H1 (cell line): Measurements from ENCODE around the gene GUCA1A. TPM values are rescaled to one million over a fixed set of nuclear protein-coding genes. Genes with fewer than 3 reads are reported as not detected.

Source experiments
- CTCF ChIA-PET: fragments of 300-600 bp; sonication (Branson Sonifier 250); formaldehyde crosslinking; loops from one replicate; lab custom pipeline; 2021; ENCODE audit not compliant: partially characterized antibody; lab: Charles Lee
- POLR2A ChIA-PET: fragments of 300-600 bp; sonication (Branson Sonifier 250); formaldehyde crosslinking; loops from one replicate; lab custom pipeline; 2021; ENCODE audit warnings: inconsistent platforms; ENCODE audit not compliant: partially characterized antibody; lab: Charles Lee
- DNase-seq, 2 experiments: peaks; one replicate each; pipeline versions ENCODE4 v3.0.0 to v3.0.0-alpha.2; 2010 to 2022; ENCODE audit warnings: low spot score in 2 of 2, low read depth in 1 of 2, mixed read lengths in 1 of 2
- FAIRE-seq: peaks from 2 replicates; lab custom pipeline; 2011; peaks lifted over from hg19 to GRCh38; lab: Jason Lieb, UNC
- H2AFZ ChIP-seq: 2 replicates; pipeline ENCODE4 v1.8.1; 2012; ENCODE audit warnings: low read length, inconsistent platforms
- H2AK5ac ChIP-seq: 2 replicates; pipeline ENCODE4 v1.6.1; 2013; ENCODE audit warnings: low read depth, low read length
- H2BK120ac ChIP-seq: replicated peaks from 2 replicates; pipeline ENCODE3; 2013; ENCODE audit warnings: low read depth, low read length, inconsistent platforms
- H2BK12ac ChIP-seq: 2 replicates; pipeline ENCODE4 v1.6.1; 2013; ENCODE audit warnings: low read depth, low read length
- H2BK15ac ChIP-seq: 2 replicates; pipeline ENCODE4 v1.6.1; 2013; ENCODE audit warnings: low read length
- H2BK20ac ChIP-seq: 2 replicates; pipeline ENCODE4 v1.6.1; 2013; ENCODE audit warnings: low read length
- H2BK5ac ChIP-seq: 2 replicates; pipeline ENCODE4 v1.6.1; 2013; ENCODE audit warnings: low read depth, low read length
- H3K14ac ChIP-seq: 2 replicates; pipeline ENCODE4 v1.6.1; 2013; ENCODE audit warnings: inconsistent platforms; ENCODE audit not compliant: insufficient read length
- H3K18ac ChIP-seq: 2 replicates; pipeline ENCODE4 v1.6.1; 2013; ENCODE audit warnings: low read length; ENCODE audit errors: extremely low read depth
- H3K23ac ChIP-seq: 2 replicates; pipeline ENCODE4 v1.6.1; 2013; ENCODE audit warnings: inconsistent platforms; ENCODE audit not compliant: insufficient read length
- H3K23me2 ChIP-seq: 2 replicates; pipeline ENCODE4 v1.6.1; 2013; ENCODE audit warnings: low read depth, low read length
- H3K27ac ChIP-seq: 2 replicates; pipeline ENCODE4 v1.6.1; 2011; ENCODE audit warnings: low read depth, low read length, inconsistent platforms
- H3K27me3 ChIP-seq, 4 experiments: replicated peaks in 1 of 4; 1 replicate in 1 of 4; 2 replicates in 3 of 4; pipeline versions ENCODE4 v1.6.1 to v1.8.1; 2011 to 2013; ENCODE audit warnings: low read length in 3 of 4, mild to moderate bottlenecking in 3 of 4, inconsistent platforms in 2 of 4, mixed read lengths in 2 of 4, moderate library complexity in 1 of 4; ENCODE audit not compliant: control insufficient read depth in 3 of 4, insufficient read depth in 3 of 4; ENCODE audit errors: extremely low read depth in 1 of 4
- H3K36me3 ChIP-seq, 4 experiments: 2 replicates each; pipeline versions ENCODE4 v1.6.1 to v1.8.1; 2011 to 2013; ENCODE audit warnings: mild to moderate bottlenecking in 4 of 4, low read length in 3 of 4, moderate library complexity in 2 of 4, control low read depth in 1 of 4, inconsistent platforms in 1 of 4; ENCODE audit not compliant: insufficient read depth in 4 of 4, control insufficient read depth in 2 of 4
- H3K4ac ChIP-seq: replicated peaks from 2 replicates; pipeline ENCODE3; 2013; ENCODE audit warnings: low read length, low read depth, mixed read lengths, inconsistent platforms; ENCODE audit not compliant: insufficient read length
- H3K4me1 ChIP-seq, 4 experiments: replicated peaks in 1 of 4; 1 replicate in 1 of 4; 2 replicates in 3 of 4; pipeline versions ENCODE4 v1.6.1 to v1.8.1; 2011 to 2013; ENCODE audit warnings: low read length in 3 of 4, inconsistent platforms in 2 of 4, mixed read lengths in 1 of 4; ENCODE audit not compliant: insufficient read depth in 4 of 4, control insufficient read depth in 3 of 4
- H3K4me2 ChIP-seq, 2 experiments: 2 replicates each; pipeline versions ENCODE4 v1.6.1 to v1.8.1; 2011 to 2013; ENCODE audit warnings: low read depth in 2 of 2, low read length in 2 of 2, control low read depth in 1 of 2, inconsistent platforms in 1 of 2, mild to moderate bottlenecking in 1 of 2; ENCODE audit not compliant: insufficient read depth in 1 of 2
- H3K4me3 ChIP-seq, 4 experiments: fragments of 200-600, 300-600 bp in 1 of 4; sonication (generic), shearing (Covaris generic), sonication (Bioruptor Twin) in 1 of 4; 2 replicates each; pipeline versions ENCODE4 v1.5.1 to v1.8.1; 2011 to 2016; ENCODE audit warnings: low read length in 4 of 4, low read depth in 3 of 4, control low read depth in 2 of 4, inconsistent platforms in 2 of 4, mild to moderate bottlenecking in 2 of 4, mixed read lengths in 1 of 4, moderate library complexity in 1 of 4; ENCODE audit not compliant: insufficient read depth in 2 of 4; ENCODE audit errors: extremely low read depth in 1 of 4
- H3K56ac ChIP-seq: replicated peaks from 2 replicates; pipeline ENCODE3; 2013; ENCODE audit warnings: low read depth, mild to moderate bottlenecking, mixed read lengths, low read length, inconsistent platforms; ENCODE audit not compliant: insufficient read length
- H3K79me1 ChIP-seq: 2 replicates; pipeline ENCODE4 v1.6.1; 2013; ENCODE audit warnings: low read depth, low read length, control low read depth
- H3K79me2 ChIP-seq, 2 experiments: 2 replicates each; pipeline versions ENCODE4 v1.6.1 to v1.8.1; 2012 to 2013; ENCODE audit warnings: low read length in 2 of 2, mild to moderate bottlenecking in 2 of 2, inconsistent platforms in 1 of 2; ENCODE audit not compliant: insufficient read depth in 2 of 2, control insufficient read depth in 1 of 2
- H3K9ac ChIP-seq, 4 experiments: replicated peaks in 1 of 4; 1 replicate in 1 of 4; 2 replicates in 3 of 4; pipeline versions ENCODE4 v1.6.1 to v1.8.1; 2011 to 2013; ENCODE audit warnings: low read depth in 3 of 4, low read length in 3 of 4, control low read depth in 2 of 4, mild to moderate bottlenecking in 2 of 4, moderate library complexity in 2 of 4, inconsistent platforms in 1 of 4; ENCODE audit errors: extremely low read depth in 1 of 4
- H3K9me3 ChIP-seq, 2 experiments: 2 replicates each; pipeline versions ENCODE4 v1.6.1 to v1.8.1; 2012 to 2013; ENCODE audit warnings: mild to moderate bottlenecking in 2 of 2, moderate library complexity in 2 of 2, control low read depth in 1 of 2, inconsistent platforms in 1 of 2, low read depth in 1 of 2, low read length in 1 of 2, mixed read lengths in 1 of 2; ENCODE audit not compliant: insufficient read depth in 2 of 2
- H4K20me1 ChIP-seq, 2 experiments: replicated peaks in 1 of 2; 2 replicates each; pipeline versions ENCODE3 to v1.8.1; 2011 to 2013; ENCODE audit warnings: inconsistent platforms in 2 of 2, low read length in 2 of 2, mild to moderate bottlenecking in 1 of 2; ENCODE audit not compliant: insufficient read depth in 2 of 2, control insufficient read depth in 1 of 2
- H4K5ac ChIP-seq: 2 replicates; pipeline ENCODE4 v1.6.1; 2013; ENCODE audit warnings: low read length, low read depth, mixed read lengths, inconsistent platforms; ENCODE audit not compliant: insufficient read length
- H4K8ac ChIP-seq: 2 replicates; pipeline ENCODE4 v1.8.0; 2013; ENCODE audit warnings: mild to moderate bottlenecking, moderate library complexity, low read length, inconsistent platforms; ENCODE audit not compliant: insufficient read depth; ENCODE audit errors: extremely low read depth
- H4K91ac ChIP-seq: replicated peaks from 2 replicates; pipeline ENCODE3; 2013; ENCODE audit warnings: low read length, mixed read lengths, inconsistent platforms; ENCODE audit not compliant: insufficient read length
- ATF3 ChIP-seq: IDR thresholded peaks from 2 replicates; pipeline ENCODE4 v1.6.1; 2011; ENCODE audit warnings: low read depth, mild to moderate bottlenecking, low read length; ENCODE audit not compliant: insufficient read depth
- HDAC2 ChIP-seq, 2 experiments: fragments of 300-600 bp in 1 of 2; sonication (generic) in 1 of 2; IDR thresholded peaks; 2 replicates each; pipeline ENCODE4 v1.6.1; 2011 to 2012; ENCODE audit warnings: low read depth in 2 of 2, low read length in 2 of 2, mild to moderate bottlenecking in 2 of 2, moderate library complexity in 2 of 2, borderline replicate concordance in 1 of 2, inconsistent platforms in 1 of 2
- POLR2AphosphoS5 ChIP-seq: IDR thresholded peaks from 2 replicates; pipeline ENCODE4 v1.6.1; 2011; ENCODE audit warnings: low read depth, low read length
- WGBS, 2 experiments: shearing (Covaris generic) in 1 of 2; methylation state at CpG; one replicate each; pipeline versions ENCODE4 v1.1.6 to v1.1.7; 2013 to 2015; ENCODE audit warnings: low lambda C conversion rate in 2 of 2, mixed read lengths in 2 of 2, inconsistent platforms in 1 of 2, low coverage in 1 of 2, missing lambda C conversion rate in 1 of 2; ENCODE audit not compliant: insufficient replicate concordance in 2 of 2, insufficient coverage in 1 of 2, insufficient read length in 1 of 2; ENCODE audit errors: extremely low coverage in 1 of 2, missing lambda C conversion rate in 1 of 2; 5-methylcytosine and 5-hydroxymethylcytosine counted together
- polyA plus RNA-seq, 7 experiments: library from polyadenylated mRNA; depleted of rRNA in 3 of 7; stranded (reverse) in 5 of 7; unstranded in 2 of 7; fragments of >200 nt in 5 of 7; fragments of 200-250 nt in 2 of 7; gene quantifications; 1 replicate in 5 of 7; 2 replicates in 1 of 7; 4 replicates in 1 of 7; pipeline versions ENCODE4 v1.2.1 to v1.2.3, GENCODE V29; 2011 to 2013; ENCODE audit warnings: missing spikeins in 2 of 7, mixed read lengths in 2 of 7
- total RNA-seq: library from RNA; stranded (reverse); fragmentation: NEBNext Ultra II Directional; extraction: Animal tissue kit (Norgen Biotek cat#: 25700); gene quantifications from 2 replicates; pipeline ENCODE4 v1.2.1, GENCODE V29; 2021

GUCA1A gene
- total and polyA plus RNA-seq, 2 of the 8 experiments (the other 6 are each of a cell fraction or from before 2014, with no cell fraction given): 4.6 to 24.6 TPM

DNA sequence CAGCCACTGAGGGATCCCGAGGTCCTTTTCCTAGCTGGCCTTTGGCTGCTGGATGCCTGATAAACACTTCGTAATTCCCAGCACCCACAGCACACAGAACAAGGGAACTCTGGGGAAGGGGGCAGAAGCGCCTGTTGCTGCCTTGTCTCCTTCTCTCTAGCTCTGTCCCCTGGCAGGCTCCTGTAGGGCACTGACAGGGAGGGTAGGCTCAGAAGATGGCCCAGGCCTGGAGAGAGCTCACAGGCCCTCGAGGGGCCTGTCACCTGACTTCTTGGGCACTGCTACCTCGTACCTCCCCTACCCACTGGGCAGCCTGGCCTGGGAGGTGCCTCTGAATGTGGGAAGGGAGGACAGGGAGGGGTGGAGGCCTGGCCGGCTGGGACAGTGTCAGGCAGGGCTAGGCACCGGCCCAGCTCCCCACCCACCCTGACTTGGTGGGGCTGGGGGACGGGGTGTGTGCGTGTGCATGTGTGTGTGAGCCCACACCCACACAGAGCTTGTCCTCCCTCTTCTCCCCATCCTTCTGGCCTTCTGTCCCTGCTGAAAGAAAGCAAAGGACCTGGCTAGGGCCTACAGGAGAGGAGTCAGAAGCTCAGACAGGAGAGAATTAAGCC is 48.8 kb upstream of the GUCA1A start:
- H2BK12ac ChIP-seq: no peak overlapping the region
- no peak overlapping the region for H4K91ac ChIP-seq
- H3K4me2 ChIP-seq: no peak overlapping the region
- no peak overlapping the region for H2BK120ac ChIP-seq
- H3K27me3 ChIP-seq: no peaks in the 10 kb centered on the region
- no peak overlapping the region for H3K4ac ChIP-seq
- no peak overlapping the region for H2AFZ ChIP-seq
- no peak overlapping the region for H3K18ac ChIP-seq
- peaks cover 19% of the 10 kb centered on the region for H3K79me1 ChIP-seq
- H3K23ac ChIP-seq: no peak overlapping the region
- no peak overlapping the region for H2BK20ac ChIP-seq
- no peaks in the 10 kb centered on the region; the same call in 1 of the 2 replicates for H3K23me2 ChIP-seq
- peaks cover 0 to 15% of the 10 kb centered on the region in 2 experiments; a peak in 1 of 4 replicates for H3K79me2 ChIP-seq
- no peak overlapping the region for H3K4me3 ChIP-seq
- H4K5ac ChIP-seq: no peak overlapping the region
- H4K20me1 ChIP-seq: peaks cover 4 to 20% of the 10 kb centered on the region in 2 experiments
- FAIRE-seq: no peak
- no peak overlapping the region for H3K14ac ChIP-seq
- no peak overlapping the region for H2BK15ac ChIP-seq
- 80% methylated on average over 5 of the region's 9 CpGs; no CpG with 5 or more reads in 1 of the 2 experiments for WGBS, 2 experiments
- H2AK5ac ChIP-seq: no peak overlapping the region
- no peak overlapping the region for H3K9ac ChIP-seq
- peaks cover 21 to 59% (median 33%) of the 10 kb centered on the region in 4 experiments for H3K36me3 ChIP-seq
- ChIA-PET CTCF (interaction anchor here (0.7 to 2.6 kb wide), 10 partner anchors 12 to 43 kb away, joined by 3 to 9 read pairs (median 4); no protein-coding TSS in a partner anchor), POLR2A (interaction anchor here (0.9 to 4.9 kb wide), 9 partner anchors 9 to 79 kb away, joined by 3 to 22 read pairs (median 5); partner anchors contain the start of gene C6orf132)
- no peaks in the 10 kb centered on the region; a peak in 1 of 7 replicates for H3K4me1 ChIP-seq
- DNase-seq: no peak
- no peaks in the 10 kb centered on the region for H3K9me3 ChIP-seq
- H3K27ac ChIP-seq: no peak overlapping the region
- no peak overlapping the region for H4K8ac ChIP-seq
- H3K56ac ChIP-seq: no peak overlapping the region
- H2BK5ac ChIP-seq: peak overlapping the region; percentile 24; the same call in 1 of the 2 replicates
- TF ChIP-seq POLR2AphosphoS5: no peak
- no peak for TF ChIP-seq ATF3
- no peak for TF ChIP-seq HDAC2 (IDR thresholded peaks at IDR 0.05; ENCODE audit: borderline replicate concordance in 1 of 2, low read depth in 2 of 2, low read length in 2 of 2)
